Measurements from ENCODE around the gene SEMA6A. TPM values are rescaled to one million over a fixed set of nuclear protein-coding genes. Genes with fewer than 3 reads are reported as not detected.
A peak's percentile ranks its signal among the peaks of the same experiment; 100 is the strongest.

Gene SEMA6A
- total RNA-seq, 1 experiment from 2014 or later: 18.3 TPM

GRCh38 chr5:116475338-116475737 lies 99.3 kb downstream of the SEMA6A start:
- Mint-ChIP-seq H3K27me3 (ENCODE audit: insufficient read depth, unreplicated experiment) (no peaks in the 10 kb centered on the region), H3K9me3 (ENCODE audit: unreplicated experiment) (peaks cover 11% of the 10 kb centered on the region), H3K36me3 (ENCODE audit: insufficient read depth, unreplicated experiment) (peaks cover 27% of the 10 kb centered on the region), H3K27ac (ENCODE audit: unreplicated experiment) (no peak overlapping the region), H3K4me1 (ENCODE audit: low read depth, unreplicated experiment) (peaks cover 6% of the 10 kb centered on the region), H3K4me3 (ENCODE audit: unreplicated experiment) (no peak overlapping the region)
- ChIA-PET CTCF (no interaction called here), POLR2A (no interaction called here)
- TF ChIP-seq, protein P1, sequence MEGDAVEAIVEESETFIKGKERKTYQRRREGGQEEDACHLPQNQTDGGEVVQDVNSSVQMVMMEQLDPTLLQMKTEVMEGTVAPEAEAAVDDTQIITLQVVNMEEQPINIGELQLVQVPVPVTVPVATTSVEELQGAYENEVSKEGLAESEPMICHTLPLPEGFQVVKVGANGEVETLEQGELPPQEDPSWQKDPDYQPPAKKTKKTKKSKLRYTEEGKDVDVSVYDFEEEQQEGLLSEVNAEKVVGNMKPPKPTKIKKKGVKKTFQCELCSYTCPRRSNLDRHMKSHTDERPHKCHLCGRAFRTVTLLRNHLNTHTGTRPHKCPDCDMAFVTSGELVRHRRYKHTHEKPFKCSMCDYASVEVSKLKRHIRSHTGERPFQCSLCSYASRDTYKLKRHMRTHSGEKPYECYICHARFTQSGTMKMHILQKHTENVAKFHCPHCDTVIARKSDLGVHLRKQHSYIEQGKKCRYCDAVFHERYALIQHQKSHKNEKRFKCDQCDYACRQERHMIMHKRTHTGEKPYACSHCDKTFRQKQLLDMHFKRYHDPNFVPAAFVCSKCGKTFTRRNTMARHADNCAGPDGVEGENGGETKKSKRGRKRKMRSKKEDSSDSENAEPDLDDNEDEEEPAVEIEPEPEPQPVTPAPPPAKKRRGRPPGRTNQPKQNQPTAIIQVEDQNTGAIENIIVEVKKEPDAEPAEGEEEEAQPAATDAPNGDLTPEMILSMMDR (IDR thresholded peaks at IDR 0.05; ENCODE audit: insufficient read depth in 1 of 2, low read depth in 1 of 2, low read length in 1 of 2, severe bottlenecking in 1 of 2, unreplicated experiment in 1 of 2): no peak
- intact Hi-C loops (cut with micrococcal nuclease; ENCODE audit: unreplicated experiment): no loop called here
- Histone ChIP-seq H3K36me3 (ENCODE audit: control insufficient read depth, insufficient read depth, low read length) (peaks cover 6% of the 10 kb centered on the region), H3K4me3 (ENCODE audit: low read depth, low read length) (no peak overlapping the region), H3K9me3 (no peaks in the 10 kb centered on the region), H3K27me3 (replicated peaks; ENCODE audit: control insufficient read depth, insufficient read depth, low read length) (no peaks in the 10 kb centered on the region), H3K4me1 (no peaks in the 10 kb centered on the region)
- DNase-seq: no peak
- no TSS peak for BruUV-seq (replicated peaks)

- Histone ChIP-seq H3K9me3 (no peaks in the 10 kb centered on the region), H3K36me3 (ENCODE audit: control insufficient read depth, insufficient read depth, low read length) (peaks cover 3% of the 10 kb centered on the region), H3K27me3 (replicated peaks; ENCODE audit: control insufficient read depth, insufficient read depth, low read length) (no peaks in the 10 kb centered on the region), H3K4me1 (no peaks in the 10 kb centered on the region), H3K4me3 (ENCODE audit: low read depth, low read length) (no peak overlapping the region)
- TF ChIP-seq, protein P1 (IDR thresholded peaks at IDR 0.05; ENCODE audit: insufficient read depth in 1 of 2, low read depth in 1 of 2, low read length in 1 of 2, severe bottlenecking in 1 of 2, unreplicated experiment in 1 of 2): no peak
- H3K9me3 Mint-ChIP-seq (ENCODE audit: unreplicated experiment): peaks cover 11% of the 10 kb centered on the region
- DNase-seq: no peak
- no peak overlapping the region for H3K27ac Mint-ChIP-seq (ENCODE audit: unreplicated experiment)
- intact Hi-C loops (cut with micrococcal nuclease; ENCODE audit: unreplicated experiment): loop anchor here (2.0 to 5.0 kb wide), 2 partner anchors 59 to 71 kb away; no protein-coding TSS in a partner anchor
- CTCF ChIA-PET: no interaction called here
- H3K36me3 Mint-ChIP-seq (ENCODE audit: insufficient read depth, unreplicated experiment): peaks cover 26% of the 10 kb centered on the region
- peaks cover 6% of the 10 kb centered on the region for H3K4me1 Mint-ChIP-seq (ENCODE audit: low read depth, unreplicated experiment)
- H3K27me3 Mint-ChIP-seq (ENCODE audit: insufficient read depth, unreplicated experiment): no peaks in the 10 kb centered on the region
- POLR2A ChIA-PET: no interaction called here
- H3K4me3 Mint-ChIP-seq (ENCODE audit: unreplicated experiment): no peak overlapping the region
- BruUV-seq (replicated peaks): no TSS peak
These were observed 100.9 kb downstream of the SEMA6A start for GRCh38 chr5:116473706-116474105.

DNA sequence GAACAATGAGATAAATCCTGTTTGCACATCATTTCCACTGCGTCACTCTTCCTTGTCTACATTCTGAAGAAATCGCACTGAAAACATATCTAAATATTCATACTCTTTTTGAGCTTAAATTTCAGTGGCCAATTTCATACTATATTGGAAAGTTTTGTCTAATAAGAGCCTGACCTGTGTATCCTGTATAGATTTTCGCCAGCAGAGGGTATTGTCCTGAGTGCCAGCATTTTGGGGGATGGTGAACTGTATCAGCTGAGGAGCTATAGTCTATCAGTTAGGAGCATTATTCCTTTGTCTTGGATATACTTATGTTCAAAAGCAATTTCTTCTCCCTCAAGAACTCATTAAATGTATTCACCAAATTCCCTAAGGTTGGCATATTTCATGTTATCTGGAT lies 102.3 kb downstream of the SEMA6A start:
- ChIA-PET CTCF (no interaction called here), POLR2A (no interaction called here)
- no peaks in the 10 kb centered on the region for H3K9me3 Mint-ChIP-seq (ENCODE audit: unreplicated experiment)
- H3K36me3 Mint-ChIP-seq (ENCODE audit: insufficient read depth, unreplicated experiment): peaks cover 18% of the 10 kb centered on the region
- H3K27ac Mint-ChIP-seq (ENCODE audit: unreplicated experiment): no peak overlapping the region
- peaks cover 6% of the 10 kb centered on the region for H3K4me1 Mint-ChIP-seq (ENCODE audit: low read depth, unreplicated experiment)
- no TSS peak for BruUV-seq (replicated peaks)
- H3K4me3 Mint-ChIP-seq (ENCODE audit: unreplicated experiment): no peak overlapping the region
- intact Hi-C loops (cut with micrococcal nuclease; ENCODE audit: unreplicated experiment): loop anchor here (2.0 to 5.0 kb wide), 2 partner anchors 60 to 73 kb away; no protein-coding TSS in a partner anchor
- no peaks in the 10 kb centered on the region for H3K27me3 Mint-ChIP-seq (ENCODE audit: insufficient read depth, unreplicated experiment)
- Histone ChIP-seq H3K4me3 (ENCODE audit: low read depth, low read length) (no peak overlapping the region), H3K4me1 (no peaks in the 10 kb centered on the region), H3K36me3 (ENCODE audit: control insufficient read depth, insufficient read depth, low read length) (no peaks in the 10 kb centered on the region; the same call in 1 of the 2 replicates), H3K27me3 (replicated peaks; ENCODE audit: control insufficient read depth, insufficient read depth, low read length) (no peaks in the 10 kb centered on the region), H3K9me3 (no peaks in the 10 kb centered on the region)
- peak in 1 of 2 experiments; percentile 10 for DNase-seq
- TF ChIP-seq, protein P1 (IDR thresholded peaks at IDR 0.05; ENCODE audit: insufficient read depth in 1 of 2, low read depth in 1 of 2, low read length in 1 of 2, severe bottlenecking in 1 of 2, unreplicated experiment in 1 of 2): peak; percentile 17 to 39
